Measurements from ENCODE around the gene PAK2.

The PAK2 gene

GRCh38 chr3:196739671-196740480 lies at the start of gene PAK2:
Gene PAK2, plus strand, starts transcription at chr3:196739857. Its CDS starts 42,790 bp downstream, at chr3:196782647.
- peaks cover 14% of the 10 kb centered on the region for H3K4me1 Mint-ChIP-seq
- H3K9me3 Mint-ChIP-seq = no peaks in the 10 kb centered on the region
- peak; percentile 77 to 85 for DNase-seq (ENCODE audit: low spot score in 2 of 2)
- peak within 1 kb of the TSS; percentile 94 for H3K27ac Mint-ChIP-seq
- H3K4me3 Mint-ChIP-seq = peak within 1 kb of the TSS; percentile 96
- H3K27me3 Mint-ChIP-seq = no peaks in the 10 kb centered on the region
- peaks cover 5% of the 10 kb centered on the region for H3K36me3 Mint-ChIP-seq
- ATAC-seq (ENCODE audit: low read depth) = peak; percentile 83

DNA sequence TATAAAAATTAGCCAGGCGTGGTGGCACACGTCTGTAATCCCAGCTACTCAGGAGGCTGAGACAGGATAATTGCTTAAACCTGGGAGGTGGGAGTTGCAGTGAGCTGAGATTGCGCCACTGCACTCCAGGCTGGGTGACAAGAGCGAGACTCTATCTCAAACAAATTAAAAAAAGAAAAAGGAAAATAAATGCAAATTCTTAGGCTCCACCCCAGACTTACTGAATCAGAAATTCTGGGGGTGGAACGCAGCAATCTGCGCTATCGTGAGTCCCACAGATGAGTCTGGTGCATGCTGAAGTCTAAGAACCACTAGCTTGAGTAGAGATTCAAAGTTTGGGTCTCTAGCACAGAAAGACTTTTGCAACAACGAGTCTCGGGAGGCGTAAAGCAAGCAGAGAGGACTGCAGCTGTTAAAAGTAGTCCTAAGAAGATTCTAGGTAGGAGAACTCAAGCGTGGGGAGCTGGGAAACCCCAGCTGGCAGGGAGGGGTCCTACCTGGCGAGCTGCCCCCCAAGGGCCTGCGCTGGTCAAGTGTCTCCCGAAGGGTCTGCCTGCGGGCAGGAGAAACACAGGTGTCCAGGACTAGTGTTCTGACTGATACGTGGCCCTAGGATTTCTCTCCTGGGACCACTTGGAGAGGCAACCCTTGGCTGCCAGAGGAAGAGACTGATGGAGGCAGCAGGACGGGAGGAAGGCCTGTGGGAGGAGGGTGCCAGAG lies 49.6 kb upstream of the PAK2 start:
- H3K27ac Mint-ChIP-seq = no peak overlapping the region
- no peaks in the 10 kb centered on the region for H3K27me3 Mint-ChIP-seq
- H3K4me3 Mint-ChIP-seq = no peak overlapping the region
- DNase-seq (ENCODE audit: low spot score in 2 of 2) (no peak), ATAC-seq (ENCODE audit: low read depth) (no peak)
- peaks cover 22% of the 10 kb centered on the region for H3K4me1 Mint-ChIP-seq
- no peaks in the 10 kb centered on the region for H3K9me3 Mint-ChIP-seq
- no peaks in the 10 kb centered on the region for H3K36me3 Mint-ChIP-seq

DNA sequence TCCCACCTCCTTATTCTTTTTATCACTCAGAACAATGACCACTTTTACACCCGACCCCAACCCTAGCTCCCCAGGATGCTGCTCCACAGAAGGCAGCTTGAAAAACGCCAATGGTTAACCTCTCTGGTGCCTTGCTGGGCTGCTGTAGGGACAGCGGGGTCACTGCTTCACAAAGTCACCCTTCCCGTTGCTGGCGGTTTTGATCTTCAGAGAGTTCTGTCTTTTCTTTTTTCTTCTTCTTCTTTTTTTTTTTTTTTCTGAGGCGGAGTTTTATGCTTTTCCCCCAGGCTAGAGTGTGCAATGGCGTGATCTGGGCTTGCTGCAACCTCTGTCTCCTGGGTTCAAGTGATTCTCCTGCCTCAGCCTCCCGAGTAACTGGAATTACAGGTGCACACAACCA lies 48.3 kb upstream of the PAK2 start:
- H3K4me3 Mint-ChIP-seq = no peak overlapping the region
- no peaks in the 10 kb centered on the region for H3K9me3 Mint-ChIP-seq
- no peak for DNase-seq (ENCODE audit: low spot score in 2 of 2)
- H3K27ac Mint-ChIP-seq = no peak overlapping the region
- no peak for ATAC-seq (ENCODE audit: low read depth)
- peaks cover 23% of the 10 kb centered on the region for H3K4me1 Mint-ChIP-seq
- H3K27me3 Mint-ChIP-seq = no peaks in the 10 kb centered on the region
- H3K36me3 Mint-ChIP-seq = no peaks in the 10 kb centered on the region

GRCh38 chr3:196694202-196694638 lies 45.4 kb upstream of the PAK2 start:
- ATAC-seq (ENCODE audit: low read depth) = peak; percentile 64
- Mint-ChIP-seq H3K36me3 (no peaks in the 10 kb centered on the region), H3K4me3 (no peak overlapping the region), H3K4me1 (peaks cover 22% of the 10 kb centered on the region), H3K27me3 (no peaks in the 10 kb centered on the region), H3K27ac (peak overlapping the region; percentile 35), H3K9me3 (no peaks in the 10 kb centered on the region)
- peak in 1 of 2 donors; percentile 34 for DNase-seq (ENCODE audit: low spot score in 2 of 2)

DNA sequence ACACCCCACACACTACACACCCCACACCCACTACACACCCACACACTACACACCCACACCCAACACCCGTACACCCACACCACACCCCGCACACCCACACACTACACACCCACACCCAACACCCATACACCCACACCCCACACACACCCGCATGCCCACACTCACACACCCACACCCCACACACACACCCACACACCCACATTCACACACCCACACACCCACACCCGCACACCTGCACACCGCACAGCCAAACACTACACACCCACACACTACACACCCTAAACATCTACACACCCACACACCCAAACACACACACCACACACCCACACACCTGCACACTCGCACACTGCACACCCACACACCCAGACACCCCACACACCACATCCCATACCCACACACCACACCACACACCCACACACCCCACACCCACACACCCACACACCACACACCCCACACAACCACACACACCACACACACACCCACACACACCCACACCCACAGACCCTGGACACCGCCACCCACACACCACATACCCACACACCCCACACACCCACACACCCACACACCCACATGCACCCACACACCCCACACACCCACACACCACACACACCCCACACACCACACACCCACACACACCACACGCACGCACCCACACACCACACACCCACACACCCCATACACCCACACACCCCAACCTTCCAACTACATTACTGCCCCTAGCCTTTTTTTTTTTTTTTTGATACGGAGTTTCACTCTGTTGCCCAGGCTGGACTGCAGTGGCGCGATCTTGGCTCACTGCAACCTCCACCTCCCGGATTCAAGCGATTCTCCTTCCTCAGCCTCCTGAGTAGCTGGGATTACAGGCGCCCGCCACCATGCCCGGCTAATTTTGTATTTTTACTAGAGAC lies 44.5 kb upstream of the PAK2 start:
- no peak overlapping the region for H3K4me3 Mint-ChIP-seq
- no peaks in the 10 kb centered on the region for H3K27me3 Mint-ChIP-seq
- no peaks in the 10 kb centered on the region for H3K36me3 Mint-ChIP-seq
- peak overlapping the region; percentile 45 for H3K27ac Mint-ChIP-seq
- DNase-seq (ENCODE audit: low spot score in 2 of 2) (no peak), ATAC-seq (ENCODE audit: low read depth) (no peak)
- peaks cover 19% of the 10 kb centered on the region for H3K4me1 Mint-ChIP-seq
- H3K9me3 Mint-ChIP-seq = no peaks in the 10 kb centered on the region

DNA sequence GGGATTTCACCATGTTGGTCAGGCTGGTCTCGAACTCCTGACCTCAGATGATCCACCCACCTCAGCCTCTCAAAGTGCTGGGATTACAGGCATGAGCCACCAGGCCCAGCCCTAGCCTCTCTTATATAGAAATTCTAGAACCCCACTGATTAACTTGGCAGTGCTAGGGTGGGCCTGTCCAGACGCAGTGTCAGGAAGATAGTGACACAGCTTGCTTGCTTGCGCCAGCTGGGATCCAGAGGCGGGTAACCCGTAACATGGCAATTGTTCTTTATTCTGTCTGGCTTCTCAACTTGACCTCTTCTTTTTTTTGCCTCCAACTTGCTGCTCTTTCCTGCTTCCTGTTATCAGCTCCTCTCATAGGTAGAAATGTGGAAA lies 43.8 kb upstream of the PAK2 start:
- ATAC-seq (ENCODE audit: low read depth) = no peak
- Mint-ChIP-seq H3K27ac (no peak overlapping the region), H3K36me3 (no peaks in the 10 kb centered on the region), H3K4me1 (peaks cover 16% of the 10 kb centered on the region), H3K9me3 (no peaks in the 10 kb centered on the region), H3K4me3 (no peak overlapping the region), H3K27me3 (no peaks in the 10 kb centered on the region)
- DNase-seq (ENCODE audit: low spot score in 2 of 2) = no peak

DNA sequence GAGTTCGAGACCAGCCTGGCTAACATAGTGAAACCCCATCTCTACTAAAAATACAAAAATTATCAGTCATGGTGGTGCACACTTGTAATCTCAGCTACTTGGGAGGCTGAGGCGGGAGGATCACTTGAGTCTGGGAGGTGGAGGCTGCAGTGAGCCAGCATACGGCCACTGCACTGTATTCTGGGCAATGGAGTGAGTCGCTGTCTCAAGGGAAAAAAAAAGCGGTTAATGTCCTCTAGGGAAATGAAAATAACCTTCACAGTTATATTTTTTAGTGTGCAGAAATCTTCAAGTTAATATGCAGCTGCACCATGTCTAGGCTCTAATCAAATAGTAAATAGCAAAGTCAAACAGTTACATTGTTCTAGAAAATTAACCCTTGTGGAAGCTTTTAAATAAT lies 42.4 kb upstream of the PAK2 start:
- Mint-ChIP-seq H3K4me1 (peaks cover 16% of the 10 kb centered on the region), H3K36me3 (no peaks in the 10 kb centered on the region), H3K9me3 (no peaks in the 10 kb centered on the region), H3K27ac (no peak overlapping the region), H3K4me3 (no peak overlapping the region), H3K27me3 (no peaks in the 10 kb centered on the region)
- DNase-seq (ENCODE audit: low spot score in 2 of 2) (peak in 1 of 2 donors; percentile 16), ATAC-seq (ENCODE audit: low read depth) (peak; percentile 77)

DNA sequence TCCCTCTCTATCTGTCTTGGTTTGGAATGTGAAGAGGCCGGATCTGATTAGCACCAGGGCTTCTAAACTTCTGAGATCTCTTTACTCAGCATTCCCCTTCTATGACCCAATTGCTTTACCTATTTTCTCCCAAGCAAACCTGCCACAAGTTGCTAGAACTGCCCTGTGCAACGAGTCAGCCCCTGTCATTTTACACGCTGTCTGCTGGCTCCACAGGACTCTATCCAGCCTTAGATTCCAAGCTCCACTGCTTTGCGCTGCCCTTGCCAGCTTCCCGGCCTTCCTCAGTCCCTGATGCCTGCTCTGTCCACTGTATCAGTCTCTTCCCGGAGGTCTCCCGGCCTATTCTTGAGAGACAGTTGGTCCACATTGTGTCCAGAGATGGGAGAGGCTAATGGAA lies 39.9 kb upstream of the PAK2 start:
- no peak overlapping the region for H3K4me3 Mint-ChIP-seq
- no peaks in the 10 kb centered on the region for H3K9me3 Mint-ChIP-seq
- ATAC-seq (ENCODE audit: low read depth) (no peak), DNase-seq (ENCODE audit: low spot score in 2 of 2) (no peak)
- no peak overlapping the region for H3K27ac Mint-ChIP-seq
- peaks cover 13% of the 10 kb centered on the region for H3K4me1 Mint-ChIP-seq
- H3K27me3 Mint-ChIP-seq = no peaks in the 10 kb centered on the region
- no peaks in the 10 kb centered on the region for H3K36me3 Mint-ChIP-seq

GRCh38 chr3:196700801-196701200 lies 38.9 kb upstream of the PAK2 start:
- ATAC-seq (ENCODE audit: low read depth) (no peak), DNase-seq (ENCODE audit: low spot score in 2 of 2) (no peak)
- H3K27ac Mint-ChIP-seq = no peak overlapping the region
- H3K4me3 Mint-ChIP-seq = no peak overlapping the region
- no peaks in the 10 kb centered on the region for H3K27me3 Mint-ChIP-seq
- no peaks in the 10 kb centered on the region for H3K36me3 Mint-ChIP-seq
- no peaks in the 10 kb centered on the region for H3K9me3 Mint-ChIP-seq
- H3K4me1 Mint-ChIP-seq = peaks cover 7% of the 10 kb centered on the region

DNA sequence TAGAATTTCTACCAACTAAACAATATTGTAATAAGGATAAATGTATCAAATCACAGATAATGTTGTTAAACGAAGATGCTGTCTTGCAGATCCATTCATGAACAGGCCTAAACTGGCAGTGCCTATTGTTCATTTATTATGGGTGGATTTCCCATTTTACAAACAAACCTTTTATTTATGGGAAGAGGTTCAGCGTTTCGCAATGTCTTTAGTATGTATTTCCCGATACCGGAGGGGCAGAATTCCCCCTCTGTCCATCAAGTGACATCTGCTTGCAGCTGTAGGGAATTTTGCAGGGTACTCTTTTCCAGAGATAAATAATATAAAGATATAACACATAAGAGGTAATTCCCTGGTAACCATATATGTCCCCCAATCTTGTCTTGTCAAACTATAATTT lies 33.3 kb upstream of the PAK2 start:
- DNase-seq (ENCODE audit: low spot score in 2 of 2) = no peak
- Mint-ChIP-seq H3K9me3 (no peaks in the 10 kb centered on the region), H3K27me3 (no peaks in the 10 kb centered on the region)

DNA sequence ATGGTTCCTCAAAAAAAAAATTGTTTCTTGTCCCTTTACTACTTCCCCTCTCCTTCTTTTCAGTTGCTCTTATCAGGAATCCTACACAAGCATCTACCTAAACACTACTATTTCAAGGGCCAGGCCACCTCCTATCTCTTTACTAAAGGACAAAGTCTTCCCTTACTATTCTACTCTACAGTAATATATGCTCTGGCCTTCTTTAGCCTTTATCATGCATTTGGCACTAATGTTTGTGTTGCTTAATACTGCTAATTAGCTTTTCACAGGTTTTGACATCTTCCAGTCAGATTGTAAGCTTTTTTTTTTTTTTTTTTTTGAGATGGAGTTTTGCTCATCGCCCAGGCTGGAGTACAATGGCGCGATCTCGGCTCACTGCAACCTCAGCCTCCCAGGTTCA lies 32.9 kb upstream of the PAK2 start:
- Mint-ChIP-seq H3K9me3 (no peaks in the 10 kb centered on the region), H3K27ac (no peak overlapping the region), H3K36me3 (no peaks in the 10 kb centered on the region), H3K27me3 (no peaks in the 10 kb centered on the region), H3K4me3 (no peak overlapping the region), H3K4me1 (peaks cover 5% of the 10 kb centered on the region)
- ATAC-seq (ENCODE audit: low read depth) = no peak
- no peak for DNase-seq (ENCODE audit: low spot score in 2 of 2)

More for the DNA sequence above, 33.3 kb upstream of the PAK2 start:
- no peak overlapping the region for H3K4me3 Mint-ChIP-seq
- H3K4me1 Mint-ChIP-seq = peaks cover 2% of the 10 kb centered on the region
- ATAC-seq (ENCODE audit: low read depth) = no peak
- H3K36me3 Mint-ChIP-seq = no peaks in the 10 kb centered on the region
- H3K27ac Mint-ChIP-seq = no peak overlapping the region

- Mint-ChIP-seq H3K4me3 (no peak overlapping the region), H3K27me3 (no peaks in the 10 kb centered on the region), H3K4me1 (peaks cover 6% of the 10 kb centered on the region), H3K36me3 (no peaks in the 10 kb centered on the region), H3K27ac (no peak overlapping the region), H3K9me3 (no peaks in the 10 kb centered on the region)
- DNase-seq (ENCODE audit: low spot score in 2 of 2) (no peak), ATAC-seq (ENCODE audit: low read depth) (no peak)
Measured at GRCh38 chr3:196707566-196707965, 32.1 kb upstream of the PAK2 start.

GRCh38 chr3:196708467-196708866 lies 31.2 kb upstream of the PAK2 start:
- Mint-ChIP-seq H3K9me3 (no peaks in the 10 kb centered on the region), H3K36me3 (no peaks in the 10 kb centered on the region), H3K4me3 (no peak overlapping the region), H3K4me1 (peaks cover 9% of the 10 kb centered on the region), H3K27ac (no peak overlapping the region), H3K27me3 (no peaks in the 10 kb centered on the region)
- no peak for DNase-seq (ENCODE audit: low spot score in 2 of 2)
- no peak for ATAC-seq (ENCODE audit: low read depth)
